Subcutaneous abdominal adipose tissue (tissue), 5 donors: ENCODE measurements around the gene LDLRAD3.

ENCODE experiments used
- H3K27ac ChIP-seq: one replicate; pipeline ENCODE4 v1.7.0; 2013; ENCODE audit warnings: low read depth, mild to moderate bottlenecking, inconsistent platforms, low read length, moderate library complexity
- H3K27me3 ChIP-seq, 5 donors: one replicate each; pipeline ENCODE4 v1.7.0; 2013; ENCODE audit warnings: low read length in 5 of 5, inconsistent platforms in 1 of 5; ENCODE audit not compliant: control insufficient read depth in 5 of 5, insufficient read depth in 4 of 5
- H3K36me3 ChIP-seq, 5 donors: one replicate each; pipeline ENCODE4 v1.7.0; 2013; ENCODE audit warnings: low read length in 5 of 5; ENCODE audit not compliant: control insufficient read depth in 5 of 5, insufficient read depth in 5 of 5
- H3K4me1 ChIP-seq, 5 donors: one replicate each; pipeline ENCODE4 v1.7.0; 2013; ENCODE audit warnings: low read length in 5 of 5, mild to moderate bottlenecking in 3 of 5, moderate library complexity in 1 of 5; ENCODE audit not compliant: control insufficient read depth in 5 of 5, insufficient read depth in 5 of 5
- H3K4me3 ChIP-seq, 5 donors: one replicate each; pipeline ENCODE4 v1.7.0; 2013; ENCODE audit warnings: low read length in 5 of 5, low read depth in 1 of 5
- H3K9ac ChIP-seq, 5 donors: one replicate each; pipeline ENCODE4 v1.7.0; 2013; ENCODE audit warnings: low read length in 5 of 5, mild to moderate bottlenecking in 4 of 5, moderate library complexity in 3 of 5
- H3K9me3 ChIP-seq, 5 donors: one replicate each; pipeline ENCODE4 v1.7.0; 2013; ENCODE audit warnings: low read length in 5 of 5; ENCODE audit not compliant: control insufficient read depth in 5 of 5
- donor health status: healthy.
- donor health status: healthy.
- donor health status: healthy.
- donor health status: healthy.
- donor health status: healthy.

LDLRAD3 gene

DNA sequence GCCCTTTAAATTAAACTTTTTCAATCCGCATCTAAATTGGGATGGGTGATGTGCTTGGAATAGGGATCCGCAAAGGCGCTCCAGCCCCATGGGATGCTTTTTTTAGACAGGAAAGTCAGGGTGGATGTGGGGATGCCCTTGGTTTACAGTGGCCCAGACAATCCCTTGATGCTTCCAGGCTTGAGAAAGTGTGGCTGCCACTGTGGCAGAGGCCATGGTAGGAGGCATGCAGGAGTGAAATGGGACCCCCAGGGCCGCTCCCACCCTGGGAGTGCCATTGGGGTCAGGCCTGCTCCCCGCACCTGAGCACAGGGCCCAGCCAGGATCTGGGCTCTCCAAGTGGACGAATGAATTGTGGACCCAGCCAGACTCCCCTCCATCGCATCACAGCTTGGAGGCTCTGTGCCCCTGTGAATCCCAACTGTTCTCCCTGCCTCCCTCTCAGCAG lies 269.6 kb downstream of the LDLRAD3 start:
- no peaks in the 10 kb centered on the region for H3K27me3 ChIP-seq
- no peak overlapping the region for H3K9ac ChIP-seq
- H3K4me1 ChIP-seq: no peaks in the 10 kb centered on the region
- no peaks in the 10 kb centered on the region for H3K9me3 ChIP-seq
- no peak overlapping the region for H3K27ac ChIP-seq
- no peaks in the 10 kb centered on the region for H3K36me3 ChIP-seq
- no peak overlapping the region for H3K4me3 ChIP-seq

GRCh38 chr11:36214480-36214879 lies 270.6 kb downstream of the LDLRAD3 start:
- peaks cover 0 to 3% (median 0%) of the 10 kb centered on the region in 5 donors for H3K9me3 ChIP-seq
- H3K36me3 ChIP-seq: no peaks in the 10 kb centered on the region
- no peaks in the 10 kb centered on the region for H3K4me1 ChIP-seq
- no peak overlapping the region for H3K9ac ChIP-seq
- no peak overlapping the region for H3K4me3 ChIP-seq
- no peaks in the 10 kb centered on the region for H3K27me3 ChIP-seq
- H3K27ac ChIP-seq: no peak overlapping the region

DNA sequence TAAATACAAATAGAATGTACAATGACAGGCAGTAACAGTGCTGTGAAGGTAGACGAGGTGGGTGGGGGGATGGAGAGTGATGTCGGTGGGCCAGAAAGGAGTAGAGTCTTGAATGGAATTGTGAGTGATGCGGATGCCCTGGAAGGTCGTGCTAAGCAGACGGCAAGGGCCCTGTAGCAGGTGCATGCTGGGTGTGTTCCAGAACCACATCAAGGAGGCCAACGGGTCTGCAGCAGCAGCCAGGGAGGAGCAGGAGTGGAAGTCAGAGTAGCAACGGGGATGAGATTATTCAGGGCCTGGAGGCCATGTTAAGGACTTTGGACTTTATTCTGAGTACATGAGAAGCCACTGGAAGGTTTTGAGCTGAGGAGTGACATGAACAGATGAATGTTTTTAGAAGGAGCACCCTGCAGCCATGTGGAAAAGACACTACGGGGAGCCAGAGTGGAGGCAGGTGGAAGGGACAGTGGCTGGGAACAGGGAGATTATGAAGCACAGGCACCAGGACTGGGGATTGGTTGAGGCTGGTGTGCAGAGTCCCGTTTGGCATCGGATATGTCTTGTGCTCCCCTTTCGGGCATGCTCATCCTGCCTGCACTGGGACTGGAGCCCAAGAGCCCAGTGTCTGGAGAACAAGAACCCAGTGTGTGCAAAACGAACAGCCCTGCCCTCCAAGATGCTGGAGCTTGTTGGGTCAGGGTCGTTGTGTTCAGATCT lies 271.3 kb downstream of the LDLRAD3 start:
- H3K9me3 ChIP-seq: peaks cover 0 to 9% (median 4%) of the 10 kb centered on the region in 5 donors
- no peaks in the 10 kb centered on the region for H3K27me3 ChIP-seq
- no peak overlapping the region for H3K9ac ChIP-seq
- H3K36me3 ChIP-seq: no peaks in the 10 kb centered on the region
- H3K4me3 ChIP-seq: no peak overlapping the region
- H3K27ac ChIP-seq: no peak overlapping the region
- H3K4me1 ChIP-seq: no peaks in the 10 kb centered on the region

- no peak overlapping the region for H3K27ac ChIP-seq
- H3K4me3 ChIP-seq: no peak overlapping the region
- no peaks in the 10 kb centered on the region for H3K36me3 ChIP-seq
- H3K9me3 ChIP-seq: peaks cover 0 to 11% (median 7%) of the 10 kb centered on the region in 5 donors
- H3K4me1 ChIP-seq: no peaks in the 10 kb centered on the region
- no peak overlapping the region for H3K9ac ChIP-seq
- H3K27me3 ChIP-seq: no peaks in the 10 kb centered on the region
Observed at GRCh38 chr11:36215693-36216060, 271.8 kb downstream of the LDLRAD3 start.

DNA sequence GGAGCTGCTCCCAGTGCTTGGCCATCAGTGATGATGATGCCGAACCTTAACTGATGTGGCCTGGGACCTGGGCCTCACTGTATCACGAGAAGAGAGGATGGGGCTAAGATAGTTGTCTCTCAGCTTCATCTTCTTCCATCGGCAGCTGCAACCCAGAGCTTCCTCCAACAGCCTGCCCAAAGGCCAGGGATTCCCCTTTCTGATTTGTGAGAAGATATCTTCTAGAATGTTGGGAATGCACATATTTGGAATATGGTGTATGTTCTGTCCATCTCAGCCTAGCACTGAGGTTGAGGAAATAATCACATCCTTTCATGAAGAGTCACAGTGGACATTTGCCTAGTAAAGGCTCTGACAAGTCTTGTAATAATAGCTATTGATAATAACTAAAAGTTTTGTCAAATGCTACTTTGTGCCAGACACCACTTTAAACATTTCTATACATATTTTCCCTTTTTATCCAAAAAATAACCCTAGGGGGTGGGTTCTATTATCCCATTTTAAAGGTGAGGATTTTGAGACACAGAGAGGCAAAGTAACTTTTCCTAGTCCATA lies 272.3 kb downstream of the LDLRAD3 start:
- no peak overlapping the region for H3K27ac ChIP-seq
- no peak overlapping the region for H3K9ac ChIP-seq
- H3K4me1 ChIP-seq: no peaks in the 10 kb centered on the region
- H3K4me3 ChIP-seq: no peak overlapping the region
- H3K36me3 ChIP-seq: no peaks in the 10 kb centered on the region
- H3K27me3 ChIP-seq: no peaks in the 10 kb centered on the region
- H3K9me3 ChIP-seq: peaks cover 0 to 11% (median 7%) of the 10 kb centered on the region in 5 donors

DNA sequence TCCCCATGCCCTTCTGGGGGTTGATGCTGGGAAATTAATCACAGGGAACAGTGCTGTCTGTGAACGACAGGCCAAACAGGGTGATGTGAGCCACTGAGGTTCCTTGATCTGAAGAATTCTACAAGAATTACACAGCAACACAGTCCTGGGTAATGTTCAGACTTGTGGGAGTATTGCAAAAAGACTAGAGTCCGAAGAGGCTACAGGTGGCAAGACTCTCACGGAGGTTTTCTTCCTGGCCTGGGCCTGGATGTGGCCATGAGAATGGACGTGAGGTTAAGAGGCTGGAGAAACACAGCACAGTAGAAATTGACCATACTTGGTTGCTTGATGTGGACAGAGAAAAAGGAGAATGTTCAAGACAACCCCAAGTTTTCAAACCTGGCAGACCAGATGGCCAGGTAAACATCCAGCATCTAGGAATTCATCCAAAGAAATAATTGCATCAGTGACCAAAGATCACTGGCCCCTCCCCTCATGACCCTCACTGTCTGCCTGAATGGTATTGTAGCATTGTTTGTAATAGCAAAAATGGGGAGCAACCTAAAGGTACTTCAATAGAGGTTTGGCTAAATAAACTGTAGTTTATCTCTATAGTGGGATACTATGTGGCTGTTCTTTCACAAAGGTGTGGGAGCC lies 274.5 kb downstream of the LDLRAD3 start:
- no peaks in the 10 kb centered on the region for H3K36me3 ChIP-seq
- H3K4me1 ChIP-seq: peaks cover 0 to 9% (median 5%) of the 10 kb centered on the region in 5 donors
- no peaks in the 10 kb centered on the region for H3K27me3 ChIP-seq
- H3K27ac ChIP-seq: no peak overlapping the region
- no peak overlapping the region for H3K4me3 ChIP-seq
- H3K9me3 ChIP-seq: peaks cover 0 to 11% (median 7%) of the 10 kb centered on the region in 5 donors
- no peak overlapping the region for H3K9ac ChIP-seq

DNA sequence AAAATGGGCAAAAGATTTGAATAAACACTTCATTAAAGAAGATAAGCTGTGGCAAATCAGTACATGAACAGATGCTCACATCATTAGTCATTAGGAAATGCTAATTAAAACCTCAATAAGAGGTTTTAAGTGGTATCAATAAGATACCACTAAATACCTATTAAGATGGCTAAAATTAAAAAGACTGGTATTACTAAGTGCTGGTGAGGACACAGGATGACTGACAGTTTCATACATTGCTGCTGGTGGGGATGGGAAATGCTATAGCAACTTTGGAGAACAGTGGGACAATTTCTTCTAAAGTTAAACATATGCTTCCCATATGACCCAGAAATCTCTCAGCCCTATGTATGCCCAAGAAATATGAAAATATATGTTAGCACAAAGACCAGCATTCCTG lies 276.1 kb downstream of the LDLRAD3 start:
- Histone ChIP-seq H3K27ac (no peak overlapping the region), H3K9ac (no peak overlapping the region), H3K4me1 (peaks cover 0 to 9% (median 5%) of the 10 kb centered on the region in 5 donors), H3K36me3 (no peaks in the 10 kb centered on the region), H3K4me3 (no peak overlapping the region), H3K27me3 (no peaks in the 10 kb centered on the region), H3K9me3 (peaks cover 0 to 11% (median 7%) of the 10 kb centered on the region in 5 donors)

DNA sequence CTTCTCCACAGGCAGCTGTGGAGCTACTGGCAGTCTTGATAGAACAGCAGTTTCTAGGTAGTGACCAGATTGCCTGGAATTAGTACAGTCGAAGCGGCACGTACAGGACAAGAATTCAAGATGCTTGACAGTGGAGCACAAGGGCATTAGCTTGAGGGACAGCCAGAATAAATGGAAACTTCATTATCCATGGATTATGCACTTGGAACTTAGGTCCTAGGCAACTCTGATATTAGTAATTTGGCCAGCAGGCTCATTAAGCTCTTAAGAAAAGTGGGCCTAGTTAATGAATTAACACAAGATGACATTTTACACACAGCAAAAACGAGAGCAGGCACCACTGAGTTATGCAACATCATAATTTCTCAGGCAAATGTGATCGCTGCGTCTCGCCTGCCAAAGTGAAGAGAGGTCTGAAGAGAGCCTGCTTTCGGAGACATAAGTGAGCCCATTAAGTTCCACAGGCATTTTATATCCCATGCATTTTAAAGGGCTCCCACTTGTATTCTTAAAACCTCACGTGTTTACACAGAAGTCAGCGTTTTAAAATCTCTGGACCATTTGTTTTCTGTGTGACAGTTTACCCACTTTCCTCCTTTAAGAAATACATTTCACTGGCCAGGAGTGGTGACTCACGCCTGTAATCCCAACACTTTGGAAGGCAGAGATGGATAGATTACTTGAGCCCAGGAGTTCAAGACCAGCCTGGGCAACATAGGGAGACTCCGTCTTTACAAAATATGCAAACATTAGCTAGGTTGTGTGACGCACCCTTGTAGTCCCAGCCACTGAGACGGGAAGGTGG lies 279.2 kb downstream of the LDLRAD3 start:
- no peak overlapping the region for H3K9ac ChIP-seq
- H3K27me3 ChIP-seq: no peaks in the 10 kb centered on the region
- H3K4me1 ChIP-seq: peaks cover 0 to 9% (median 5%) of the 10 kb centered on the region in 5 donors
- peaks cover 0 to 11% (median 5%) of the 10 kb centered on the region in 5 donors for H3K36me3 ChIP-seq
- H3K4me3 ChIP-seq: peak overlapping the region in 1 of 5 donors; percentile 9
- peak overlapping the region; percentile 74 for H3K27ac ChIP-seq
- peaks cover 0 to 11% (median 7%) of the 10 kb centered on the region in 5 donors for H3K9me3 ChIP-seq

DNA sequence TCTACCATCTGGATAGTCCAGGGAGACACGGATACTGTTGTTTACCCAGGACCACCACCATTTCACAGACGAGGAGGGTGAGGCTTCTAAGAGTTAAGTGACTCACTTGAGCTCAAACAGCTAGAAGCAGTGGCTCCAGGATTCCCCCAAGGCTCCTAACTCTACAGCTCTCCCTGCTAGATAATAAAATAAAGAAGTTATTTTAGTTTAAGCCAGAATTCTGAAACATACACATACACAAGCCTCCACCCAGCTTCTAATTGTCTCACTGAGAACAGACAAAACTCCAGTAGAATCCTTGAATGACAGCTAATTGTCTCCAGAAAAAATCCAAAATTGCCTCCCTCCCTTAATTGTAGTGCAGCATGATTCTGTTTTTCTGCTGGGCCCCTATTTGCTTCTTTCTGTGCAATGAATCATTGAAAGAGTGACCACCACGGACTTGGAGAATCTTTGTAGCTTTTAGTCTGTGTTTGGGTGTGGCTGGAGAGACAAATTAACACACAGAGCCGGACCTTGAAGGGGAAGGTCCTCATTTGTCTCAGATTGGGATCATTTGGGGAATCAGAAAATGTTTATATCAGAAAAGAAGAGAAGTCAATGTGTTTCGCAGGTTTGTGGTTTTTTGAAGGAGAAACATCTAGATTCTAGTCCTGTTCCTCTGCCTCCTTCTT lies 280.5 kb downstream of the LDLRAD3 start:
- Histone ChIP-seq H3K9ac (no peak overlapping the region), H3K9me3 (peaks cover 0 to 9% (median 7%) of the 10 kb centered on the region in 5 donors), H3K27me3 (no peaks in the 10 kb centered on the region), H3K4me3 (no peak overlapping the region), H3K4me1 (peaks cover 0 to 9% (median 5%) of the 10 kb centered on the region in 5 donors), H3K27ac (no peak overlapping the region), H3K36me3 (peaks cover 0 to 22% (median 6%) of the 10 kb centered on the region in 5 donors)
